GM12873 (cell line): ENCODE measurements around the gene RPL22L1.

Source experiments
- CTCF ChIP-seq: IDR thresholded peaks from 2 replicates; pipeline ENCODE4 v1.5.1; 2012; ENCODE audit warnings: low read depth, mild to moderate bottlenecking, moderate library complexity, low read length, control low read depth; ENCODE audit not compliant: insufficient read depth; ENCODE audit errors: missing control alignments

The RPL22L1 gene

GRCh38 chr3:170848292-170848917 is 21.6 kb downstream of the RPL22L1 start:
- TF ChIP-seq CTCF = no peak

DNA sequence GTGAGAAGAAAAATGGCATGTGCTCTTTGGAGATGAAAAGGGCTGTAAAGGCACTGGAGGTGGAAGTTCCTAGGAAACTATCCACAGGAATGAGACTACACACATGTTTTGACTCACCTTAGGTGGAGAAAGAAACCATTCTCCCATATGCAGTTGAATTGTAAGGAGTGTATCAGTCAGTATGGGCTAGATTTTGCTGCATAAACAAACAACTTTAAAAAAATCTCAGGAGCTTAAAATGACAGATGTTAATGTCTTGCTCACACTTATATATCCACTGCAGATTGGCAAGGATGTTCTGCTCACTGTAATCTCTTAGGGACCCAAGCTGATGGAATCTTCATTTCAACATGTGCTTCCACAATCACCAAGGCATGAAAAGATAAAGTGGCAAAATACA is 25.6 kb downstream of the RPL22L1 start:
- no peak for TF ChIP-seq CTCF

DNA sequence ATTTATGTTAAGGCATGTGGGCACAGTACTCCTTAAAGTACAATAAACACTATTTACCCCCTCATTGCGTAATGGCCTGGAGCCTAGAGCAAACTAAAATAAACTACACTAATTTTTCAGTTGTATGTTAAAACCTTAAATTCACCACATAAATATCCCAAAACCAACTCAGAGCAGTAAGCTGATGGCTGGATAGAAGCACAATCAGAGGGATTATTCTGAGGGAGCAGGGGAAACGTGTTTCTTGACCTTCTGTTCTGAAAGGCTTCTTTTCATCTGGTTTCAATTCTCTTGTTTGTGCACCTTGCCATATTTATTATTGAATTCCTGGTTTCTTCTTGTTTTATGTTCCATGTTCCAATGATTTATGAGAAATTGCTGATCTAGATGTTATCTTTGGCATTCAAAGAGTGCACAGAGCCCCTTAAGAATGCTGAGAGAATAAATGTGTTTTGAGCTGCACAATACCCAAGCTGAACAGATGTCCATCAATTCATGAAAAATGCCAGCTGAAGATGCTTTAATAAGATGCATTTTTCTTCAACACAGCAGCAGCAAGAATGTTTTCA is 29.6 kb downstream of the RPL22L1 start:
- TF ChIP-seq CTCF = no peak

DNA sequence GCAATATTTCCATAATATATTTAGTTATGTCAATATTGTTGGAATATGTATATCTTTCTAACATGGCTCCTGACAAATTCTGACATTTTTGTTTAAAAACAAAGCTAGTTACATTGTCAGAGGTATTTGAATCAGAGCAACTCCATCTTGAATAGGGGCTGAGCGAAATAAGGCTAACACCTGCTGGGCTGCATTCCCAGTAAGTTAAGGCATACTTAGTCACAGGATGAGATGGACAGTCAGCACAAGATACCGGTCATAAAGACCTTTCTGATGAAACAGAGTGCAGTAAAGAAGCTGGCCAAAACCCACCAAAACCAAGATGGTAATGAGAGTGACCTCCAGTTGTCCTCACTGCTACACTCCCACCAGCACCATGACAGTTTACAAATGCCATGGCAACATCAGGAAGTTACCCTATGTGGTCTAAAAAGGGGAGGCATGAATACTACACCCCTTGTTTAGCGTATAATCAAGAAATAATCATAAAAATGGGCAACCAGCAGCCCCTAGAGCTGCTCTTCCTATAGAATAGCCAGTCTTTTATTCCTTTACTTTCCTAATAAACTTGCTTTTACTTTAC is 30.4 kb downstream of the RPL22L1 start:
- no peak for TF ChIP-seq CTCF

DNA sequence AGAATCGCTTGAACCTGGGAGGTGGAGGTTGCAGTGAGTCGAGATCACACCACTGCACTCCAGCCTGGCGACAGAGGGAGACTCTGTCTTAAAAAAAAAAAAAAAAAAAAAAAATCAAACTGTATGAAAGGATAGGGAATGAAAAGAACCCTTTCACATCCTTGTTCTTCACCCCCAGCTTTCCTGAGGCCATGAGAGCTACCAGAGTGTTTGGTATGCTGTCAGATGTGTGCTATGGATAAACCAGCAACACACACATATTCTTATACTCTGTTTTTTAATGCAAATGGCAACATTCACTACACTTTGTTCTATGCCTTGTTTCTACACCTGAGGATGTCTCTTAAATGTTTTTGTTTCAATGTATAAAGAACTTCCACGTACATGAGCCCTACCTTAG is 33.5 kb downstream of the RPL22L1 start:
- TF ChIP-seq CTCF = no peak

GRCh38 chr3:170835336-170835735 is 34.7 kb downstream of the RPL22L1 start:
- no peak for TF ChIP-seq CTCF

- no peak for TF ChIP-seq CTCF
Observed at GRCh38 chr3:170830580-170830979, 39.4 kb downstream of the RPL22L1 start.
